ENCODE measurements around the gene SCN1B. TPM values are rescaled to one million over a fixed set of nuclear protein-coding genes. Genes with fewer than 3 reads are reported as not detected.

The SCN1B gene
- total and polyA plus RNA-seq, 10 of the 15 experiments (the other 5 are each of a cell fraction or from before 2014, with no cell fraction given) = 0.04 to 0.54 (median 0.11) TPM; not detected in 3

GRCh38 chr19:34994643-34995541 is 35.4 kb upstream of the SCN1B start:
- ATAC-seq (no peak), DNase-seq (ENCODE audit: low read depth, low spot score) (no peak), FAIRE-seq (no peak)
- CTCF ChIA-PET = interaction anchor here (1.7 kb wide), 1 partner anchor 21 kb away, joined by 4 read pairs; no protein-coding TSS in a partner anchor
- H3K4me2 ChIP-seq (ENCODE audit: control insufficient read depth, insufficient read depth) = no peak overlapping the region
- RAD21 ChIA-PET (ENCODE audit: unreplicated experiment) = no interaction called here
- POLR2A ChIA-PET = interaction anchor here (0.6 kb wide), 1 partner anchor 1134 kb away, joined by 6 read pairs; no protein-coding TSS in a partner anchor
- H3K27ac ChIP-seq (ENCODE audit: control insufficient read depth, insufficient read depth) = no peak overlapping the region
- TF ChIP-seq IKZF2 (IDR thresholded peaks at IDR 0.05) = no peak
- no peak for TF ChIP-seq SREBF2 (IDR thresholded peaks at IDR 0.05; ENCODE audit: low read length)
- no peak for TF ChIP-seq CEBPB (IDR thresholded peaks at IDR 0.05; ENCODE audit: borderline replicate concordance in 1 of 2, low read depth in 2 of 2, low read length in 2 of 2)
- no peak for TF ChIP-seq ASH2L (IDR thresholded peaks at IDR 0.05; ENCODE audit: borderline replicate concordance, low read depth)
- TF ChIP-seq RUNX3 (IDR thresholded peaks at IDR 0.05; ENCODE audit: low read length) = no peak
- TF ChIP-seq EED (IDR thresholded peaks at IDR 0.05; ENCODE audit: low read depth) = no peak
- TF ChIP-seq IRF5 (IDR thresholded peaks at IDR 0.05; ENCODE audit: borderline replicate concordance) = no peak
- TF ChIP-seq WRNIP1 (IDR thresholded peaks at IDR 0.05; ENCODE audit: borderline replicate concordance, low read depth, low read length) = no peak
- no peak for TF ChIP-seq PBX3 (IDR thresholded peaks at IDR 0.05; ENCODE audit: insufficient replicate concordance, low read depth, low read length)
- no peak for TF ChIP-seq IRF3 (IDR thresholded peaks at IDR 0.05)
- no peak for TF ChIP-seq E2F4 (IDR thresholded peaks at IDR 0.05; ENCODE audit: low read depth, low read length)
- no peaks in the 10 kb centered on the region for H4K20me1 ChIP-seq (ENCODE audit: control insufficient read depth, insufficient read depth)
- BruUV-seq (replicated peaks) = no TSS peak
- no peaks in the 10 kb centered on the region for H3K36me3 ChIP-seq (ENCODE audit: control insufficient read depth in 2 of 2, insufficient read depth in 2 of 2, low read length in 1 of 2)
- H3K9ac ChIP-seq (ENCODE audit: control insufficient read depth, insufficient read depth, low read length) = no peak overlapping the region
- WGBS (ENCODE audit: insufficient coverage, insufficient replicate concordance, low lambda C conversion rate, missing lambda C conversion rate) = 85% methylated on average over 17 of the region's 17 CpGs
- H2AFZ ChIP-seq (ENCODE audit: control insufficient read depth, low read depth, low read length) = no peak overlapping the region
- H3K4me1 ChIP-seq (ENCODE audit: control insufficient read depth, insufficient read depth, low read length) = peaks cover 29% of the 10 kb centered on the region
- in situ Hi-C loops (cut with MboI) (no loop called here), intact Hi-C loops (cut with micrococcal nuclease; ENCODE audit: unreplicated experiment) (no loop called here)
- H3K27me3 ChIP-seq (replicated peaks in 1 of 2; ENCODE audit: control insufficient read depth in 2 of 2, insufficient read depth in 2 of 2, low read length in 1 of 2) = no peaks in the 10 kb centered on the region
- peaks cover 4% of the 10 kb centered on the region for H3K79me2 ChIP-seq (ENCODE audit: control insufficient read depth, insufficient read depth, low read length)
- no peak overlapping the region for H3K4me3 ChIP-seq
- H3K9me3 ChIP-seq (replicated peaks; ENCODE audit: control insufficient read depth, insufficient read depth, low read length) = no peaks in the 10 kb centered on the region; the same call in 2 of the 3 replicates
- SMC1A ChIA-PET (ENCODE audit: uncharacterized antibody, unreplicated experiment) = interaction anchor here (0.6 kb wide), 1 partner anchor 10 kb away, joined by 3 read pairs; no protein-coding TSS in a partner anchor
